PFSK-1 (cell line): ENCODE measurements around the gene KCTD13.

Source experiments
- FOXP2 ChIP-seq: optimal IDR thresholded peaks from 2 replicates; pipeline ENCODE3; 2011; ENCODE audit warnings: borderline replicate concordance, control low read depth, inconsistent platforms; ENCODE audit not compliant: insufficient read depth; ENCODE audit errors: extremely low read length, extremely low read depth
- POLR2AphosphoS5 ChIP-seq: IDR thresholded peaks from 2 replicates; pipeline ENCODE4 v1.6.1; 2012; ENCODE audit warnings: low read depth, mild to moderate bottlenecking, control low read depth, low read length, moderate library complexity
- SIN3A ChIP-seq: IDR thresholded peaks from 2 replicates; pipeline ENCODE4 v1.6.1; 2012; ENCODE audit warnings: mild to moderate bottlenecking, low read length, moderate library complexity, borderline replicate concordance; ENCODE audit not compliant: insufficient read depth
- TAF1 ChIP-seq: IDR thresholded peaks from 2 replicates; pipeline ENCODE4 v1.6.1; 2012; ENCODE audit warnings: low read length, control low read depth, borderline replicate concordance; ENCODE audit not compliant: insufficient read depth
- TF ChIP-seq, protein P1 (sequence below), 2 experiments: IDR thresholded peaks; 2 replicates each; pipeline versions ENCODE4 v1.6.1 to v1.8.0; 2011 to 2012; ENCODE audit warnings: low read depth in 2 of 2, low read length in 2 of 2, control low read depth in 1 of 2, inconsistent platforms in 1 of 2, mild to moderate bottlenecking in 1 of 2, moderate library complexity in 1 of 2; ENCODE audit not compliant: insufficient read depth in 1 of 2

DNA sequence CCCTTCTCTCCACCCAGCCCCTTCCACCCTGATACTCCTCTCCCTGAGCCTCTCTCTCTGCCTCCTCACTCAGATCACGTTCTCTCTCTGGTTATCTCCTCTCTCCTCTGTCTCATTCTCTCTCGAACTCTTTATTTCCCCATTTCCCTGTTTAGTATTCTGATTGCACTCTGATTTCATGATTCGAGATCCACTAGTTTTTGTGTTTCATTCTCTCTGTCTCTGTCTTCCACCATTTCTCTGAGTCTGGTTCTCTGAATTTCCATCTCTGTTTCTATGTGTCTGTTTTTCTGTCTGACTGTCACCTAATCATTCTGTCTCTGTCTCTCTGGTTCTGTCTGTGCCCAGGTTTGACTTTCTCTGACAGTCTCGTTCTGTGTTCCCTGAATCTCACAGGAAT is 28.7 kb downstream of the KCTD13 start:
- TF ChIP-seq TAF1 (no peak), POLR2AphosphoS5 (no peak), FOXP2 (no peak), SIN3A (no peak)
- TF ChIP-seq, protein P1, sequence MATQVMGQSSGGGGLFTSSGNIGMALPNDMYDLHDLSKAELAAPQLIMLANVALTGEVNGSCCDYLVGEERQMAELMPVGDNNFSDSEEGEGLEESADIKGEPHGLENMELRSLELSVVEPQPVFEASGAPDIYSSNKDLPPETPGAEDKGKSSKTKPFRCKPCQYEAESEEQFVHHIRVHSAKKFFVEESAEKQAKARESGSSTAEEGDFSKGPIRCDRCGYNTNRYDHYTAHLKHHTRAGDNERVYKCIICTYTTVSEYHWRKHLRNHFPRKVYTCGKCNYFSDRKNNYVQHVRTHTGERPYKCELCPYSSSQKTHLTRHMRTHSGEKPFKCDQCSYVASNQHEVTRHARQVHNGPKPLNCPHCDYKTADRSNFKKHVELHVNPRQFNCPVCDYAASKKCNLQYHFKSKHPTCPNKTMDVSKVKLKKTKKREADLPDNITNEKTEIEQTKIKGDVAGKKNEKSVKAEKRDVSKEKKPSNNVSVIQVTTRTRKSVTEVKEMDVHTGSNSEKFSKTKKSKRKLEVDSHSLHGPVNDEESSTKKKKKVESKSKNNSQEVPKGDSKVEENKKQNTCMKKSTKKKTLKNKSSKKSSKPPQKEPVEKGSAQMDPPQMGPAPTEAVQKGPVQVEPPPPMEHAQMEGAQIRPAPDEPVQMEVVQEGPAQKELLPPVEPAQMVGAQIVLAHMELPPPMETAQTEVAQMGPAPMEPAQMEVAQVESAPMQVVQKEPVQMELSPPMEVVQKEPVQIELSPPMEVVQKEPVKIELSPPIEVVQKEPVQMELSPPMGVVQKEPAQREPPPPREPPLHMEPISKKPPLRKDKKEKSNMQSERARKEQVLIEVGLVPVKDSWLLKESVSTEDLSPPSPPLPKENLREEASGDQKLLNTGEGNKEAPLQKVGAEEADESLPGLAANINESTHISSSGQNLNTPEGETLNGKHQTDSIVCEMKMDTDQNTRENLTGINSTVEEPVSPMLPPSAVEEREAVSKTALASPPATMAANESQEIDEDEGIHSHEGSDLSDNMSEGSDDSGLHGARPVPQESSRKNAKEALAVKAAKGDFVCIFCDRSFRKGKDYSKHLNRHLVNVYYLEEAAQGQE (IDR thresholded peaks at IDR 0.05; ENCODE audit: insufficient read depth in 1 of 2, low read depth in 2 of 2, low read length in 2 of 2): no peak
